ENCODE measurements around the gene CRK. TPM values are rescaled to one million over a fixed set of nuclear protein-coding genes. Genes with fewer than 3 reads are reported as not detected.

The CRK gene
- total and polyA plus RNA-seq, 2 of the 4 experiments (the other 2 are of a cell fraction): 57.6 to 100 TPM

- Histone ChIP-seq H4K5ac (ENCODE audit: low read depth, low read length) (no peak overlapping the region), H3K9ac (ENCODE audit: low read depth, low read length) (no peak overlapping the region), H3K18ac (ENCODE audit: low read depth, low read length) (no peak overlapping the region), H3K14ac (replicated peaks; ENCODE audit: low read depth, low read length) (no peak overlapping the region), H2BK5ac (ENCODE audit: low read depth, low read length, poor library complexity, severe bottlenecking) (no peak overlapping the region), H4K91ac (ENCODE audit: insufficient read depth, low read depth, low read length) (no peak overlapping the region), H2AFZ (replicated peaks; ENCODE audit: low read length, poor library complexity) (no peak overlapping the region), H2BK15ac (ENCODE audit: low read depth, low read length) (no peak overlapping the region), H3K4me2 (ENCODE audit: low read depth, low read length) (no peak overlapping the region), H3K56ac (ENCODE audit: extremely low read depth, insufficient read depth, low read length) (no peak overlapping the region), H3K9me1 (ENCODE audit: insufficient read depth, low read length) (peaks cover 17% of the 10 kb centered on the region), H3K4ac (ENCODE audit: low read depth, low read length) (no peak overlapping the region), H4K8ac (ENCODE audit: low read depth in 2 of 2, low read length in 2 of 2) (no peak overlapping the region), H2AK9ac (replicated peaks; ENCODE audit: low read depth, low read length, poor library complexity) (no peak overlapping the region), H3K9me3 (ENCODE audit: control insufficient read depth, insufficient read depth, low read length) (no peaks in the 10 kb centered on the region), H3K27ac (ENCODE audit: insufficient read depth, low read length) (no peak overlapping the region), H3K79me1 (ENCODE audit: low read depth in 1 of 2, low read length in 2 of 2) (peaks cover 0 to 31% of the 10 kb centered on the region in 2 experiments; a peak in 2 of 4 replicates), H3K4me3 (ENCODE audit: insufficient read depth, low read depth, low read length) (no peak overlapping the region), H2BK120ac (ENCODE audit: low read depth, low read length) (no peak overlapping the region), H3K23ac (ENCODE audit: low read depth, low read length) (no peak overlapping the region; the same call in 1 of the 2 replicates), H3K36me3 (ENCODE audit: control insufficient read depth, insufficient read depth, low read length) (peaks cover 36% of the 10 kb centered on the region), H2BK20ac (ENCODE audit: low read depth, low read length) (no peak overlapping the region), H3K27me3 (ENCODE audit: control insufficient read depth, insufficient read depth, low read length) (no peaks in the 10 kb centered on the region), H3K4me1 (ENCODE audit: control insufficient read depth, insufficient read depth, low read length) (peaks cover 4% of the 10 kb centered on the region), H2AK5ac (ENCODE audit: low read depth, low read length) (no peak overlapping the region), H4K20me1 (ENCODE audit: insufficient read depth, low read length) (peaks cover 2% of the 10 kb centered on the region)
- no peak for TF ChIP-seq CEBPB (IDR thresholded peaks at IDR 0.05; ENCODE audit: low read depth, low read length)
- TF ChIP-seq MAFK (IDR thresholded peaks at IDR 0.05; ENCODE audit: low read depth, low read length): no peak
- TF ChIP-seq FOS (IDR thresholded peaks at IDR 0.05; ENCODE audit: low read depth, low read length): no peak
- TF ChIP-seq POLR2A (IDR thresholded peaks at IDR 0.05; ENCODE audit: low read depth, low read length): no peak
- no peak for TF ChIP-seq ELK1 (IDR thresholded peaks at IDR 0.05; ENCODE audit: borderline replicate concordance, low read depth, low read length)
- no peak for TF ChIP-seq RAD21 (IDR thresholded peaks at IDR 0.05; ENCODE audit: low read length)
- no peak for TF ChIP-seq SMC3 (IDR thresholded peaks at IDR 0.05; ENCODE audit: low read depth, low read length)
- TF ChIP-seq MAZ (IDR thresholded peaks at IDR 0.05; ENCODE audit: borderline replicate concordance, low read depth, low read length): no peak
- TF ChIP-seq RFX5 (IDR thresholded peaks at IDR 0.05; ENCODE audit: low read depth, low read length): no peak
- no peak for TF ChIP-seq CHD1 (IDR thresholded peaks at IDR 0.05; ENCODE audit: low read depth, low read length)
- TF ChIP-seq, protein P1, sequence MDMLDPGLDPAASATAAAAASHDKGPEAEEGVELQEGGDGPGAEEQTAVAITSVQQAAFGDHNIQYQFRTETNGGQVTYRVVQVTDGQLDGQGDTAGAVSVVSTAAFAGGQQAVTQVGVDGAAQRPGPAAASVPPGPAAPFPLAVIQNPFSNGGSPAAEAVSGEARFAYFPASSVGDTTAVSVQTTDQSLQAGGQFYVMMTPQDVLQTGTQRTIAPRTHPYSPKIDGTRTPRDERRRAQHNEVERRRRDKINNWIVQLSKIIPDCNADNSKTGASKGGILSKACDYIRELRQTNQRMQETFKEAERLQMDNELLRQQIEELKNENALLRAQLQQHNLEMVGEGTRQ (IDR thresholded peaks at IDR 0.05; ENCODE audit: low read depth, low read length): no peak
- 94% methylated on average over 10 of the region's 18 CpGs; no CpG with 5 or more reads in 1 of the 2 experiments for WGBS, 2 experiments (ENCODE audit: extremely low coverage in 2 of 2, insufficient read length in 1 of 2)
- dilution Hi-C loops (cut with HindIII; ENCODE audit: low sequenced_read_pairs, unreplicated experiment) (no loop called here), in situ Hi-C loops (cut with MboI; ENCODE audit: low sequenced_read_pairs) (no loop called here), intact Hi-C loops (cut with micrococcal nuclease) (no loop called here)
- DNase-seq: no peak
- ChIA-PET CTCF (interaction anchor here (0.7 kb wide), 1 partner anchor 96 kb away, joined by 3 read pairs; no protein-coding TSS in a partner anchor), POLR2A (ENCODE audit: unreplicated experiment) (no interaction called here)
- no peak for ATAC-seq (ENCODE audit: low read depth)
- no TSS peak for BruUV-seq (replicated peaks)
Observed at GRCh38 chr17:1461198-1461944, 5.3 kb upstream of the CRK start.
